Measurements from ENCODE around the gene FRY.
"Not testable (repeated sequence)": the region's sequence is repeated elsewhere in the genome, so short reads cannot be mapped to it uniquely, and the experiment has no call there.

The FRY gene

GRCh38 chr13:31996601-31997000 lies 35.0 kb upstream of the FRY start:
- no peaks in the 10 kb centered on the region for H3K9me3 ChIP-seq (ENCODE audit: low read depth, low read length)
- TF ChIP-seq POLR2AphosphoS5 (IDR thresholded peaks at IDR 0.05; ENCODE audit: borderline replicate concordance, low read depth, low read length) = no peak
- H3K36me3 ChIP-seq (ENCODE audit: insufficient read depth, low read length) = no peaks in the 10 kb centered on the region
- no peak overlapping the region for H3K27ac ChIP-seq
- DNase-seq (ENCODE audit: low read depth, low spot score) = no peak
- H3K9ac ChIP-seq (ENCODE audit: insufficient read length) = no peak overlapping the region
- H3K4me3 ChIP-seq = no peak overlapping the region

DNA sequence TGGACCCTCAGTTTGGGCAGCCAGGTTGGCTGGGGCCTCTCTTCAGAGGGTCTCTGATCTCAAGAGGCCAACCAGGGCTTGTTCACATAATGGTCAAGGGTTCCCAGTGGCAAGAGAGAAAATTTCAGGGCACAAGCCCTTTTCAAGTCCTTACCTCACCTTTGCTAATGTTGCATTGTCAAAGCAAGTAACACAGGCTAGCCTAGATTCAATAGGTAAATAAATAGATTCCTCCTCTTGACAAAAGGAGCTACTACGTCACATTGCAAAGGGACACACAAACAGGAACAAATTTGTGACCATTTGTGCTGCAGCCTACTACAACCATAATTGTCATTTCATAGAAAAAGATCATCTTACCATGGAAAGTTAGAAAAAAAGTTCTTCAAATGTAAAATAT lies 33.9 kb upstream of the FRY start:
- H3K4me3 ChIP-seq = no peak overlapping the region

GRCh38 chr13:31998131-31998530 lies 33.4 kb upstream of the FRY start:
- TF ChIP-seq POLR2AphosphoS5 (IDR thresholded peaks at IDR 0.05; ENCODE audit: borderline replicate concordance, low read depth, low read length) (no peak), EZH2 (IDR thresholded peaks at IDR 0.05) (no peak), FOXP2 (optimal IDR thresholded peaks at IDR 0.05; ENCODE audit: control extremely low read depth, extremely low read length, insufficient read depth) (no peak)
- no peak overlapping the region for H3K9ac ChIP-seq (ENCODE audit: insufficient read length)
- no peak for DNase-seq (ENCODE audit: low read depth, low spot score)
- H3K4me3 ChIP-seq = no peak overlapping the region
- H3K36me3 ChIP-seq (ENCODE audit: insufficient read depth, low read length) = no peaks in the 10 kb centered on the region
- H3K27ac ChIP-seq = no peak overlapping the region
- H3K9me3 ChIP-seq (ENCODE audit: low read depth, low read length) = no peaks in the 10 kb centered on the region

More for the DNA sequence above, 33.9 kb upstream of the FRY start:
- no peak overlapping the region for H3K9ac ChIP-seq (ENCODE audit: insufficient read length)
- TF ChIP-seq EZH2 (IDR thresholded peaks at IDR 0.05) (no peak), FOXP2 (optimal IDR thresholded peaks at IDR 0.05; ENCODE audit: control extremely low read depth, extremely low read length, insufficient read depth) (no peak), POLR2AphosphoS5 (IDR thresholded peaks at IDR 0.05; ENCODE audit: borderline replicate concordance, low read depth, low read length) (no peak)
- no peak for DNase-seq (ENCODE audit: low read depth, low spot score)
- H3K9me3 ChIP-seq (ENCODE audit: low read depth, low read length) = no peaks in the 10 kb centered on the region
- H3K27ac ChIP-seq = no peak overlapping the region
- no peaks in the 10 kb centered on the region for H3K36me3 ChIP-seq (ENCODE audit: insufficient read depth, low read length)

- not testable (repeated sequence) for H3K27ac ChIP-seq; H3K4me3 ChIP-seq; H3K36me3 ChIP-seq (ENCODE audit: insufficient read depth, low read length); H3K9ac ChIP-seq (ENCODE audit: insufficient read length); H3K9me3 ChIP-seq (ENCODE audit: low read depth, low read length); DNase-seq (ENCODE audit: low read depth, low spot score)
Observed at GRCh38 chr13:32000754-32001153, 30.8 kb upstream of the FRY start.

- H3K9ac ChIP-seq (ENCODE audit: insufficient read length) = no peak overlapping the region
- no peaks in the 10 kb centered on the region for H3K36me3 ChIP-seq (ENCODE audit: insufficient read depth, low read length)
- no peak overlapping the region for H3K4me3 ChIP-seq
- no peaks in the 10 kb centered on the region for H3K9me3 ChIP-seq (ENCODE audit: low read depth, low read length)
- no peak for DNase-seq (ENCODE audit: low read depth, low spot score)
- no peak for TF ChIP-seq FOXP2 (optimal IDR thresholded peaks at IDR 0.05; ENCODE audit: control extremely low read depth, extremely low read length, insufficient read depth)
- no peak for TF ChIP-seq EZH2 (IDR thresholded peaks at IDR 0.05)
- H3K27ac ChIP-seq = no peak overlapping the region
Observed at GRCh38 chr13:32001154-32001768, 30.3 kb upstream of the FRY start.

- Histone ChIP-seq H3K9ac (ENCODE audit: insufficient read length) (no peak overlapping the region), H3K4me3 (no peak overlapping the region), H3K9me3 (ENCODE audit: low read depth, low read length) (no peaks in the 10 kb centered on the region), H3K27ac (no peak overlapping the region), H3K36me3 (ENCODE audit: insufficient read depth, low read length) (no peaks in the 10 kb centered on the region)
- DNase-seq (ENCODE audit: low read depth, low spot score) = no peak
- TF ChIP-seq FOXP2 (optimal IDR thresholded peaks at IDR 0.05; ENCODE audit: control extremely low read depth, extremely low read length, insufficient read depth) (no peak), EZH2 (IDR thresholded peaks at IDR 0.05) (no peak), POLR2AphosphoS5 (IDR thresholded peaks at IDR 0.05; ENCODE audit: borderline replicate concordance, low read depth, low read length) (no peak)
Observed at GRCh38 chr13:32001769-32002168, 29.8 kb upstream of the FRY start.

- Histone ChIP-seq H3K36me3 (ENCODE audit: insufficient read depth, low read length) (no peaks in the 10 kb centered on the region), H3K27ac (no peak overlapping the region), H3K9me3 (ENCODE audit: low read depth, low read length) (no peaks in the 10 kb centered on the region), H3K9ac (ENCODE audit: insufficient read length) (no peak overlapping the region), H3K4me3 (no peak overlapping the region)
- no peak for DNase-seq (ENCODE audit: low read depth, low spot score)
- TF ChIP-seq FOXP2 (optimal IDR thresholded peaks at IDR 0.05; ENCODE audit: control extremely low read depth, extremely low read length, insufficient read depth) = no peak
- no peak for TF ChIP-seq POLR2AphosphoS5 (IDR thresholded peaks at IDR 0.05; ENCODE audit: borderline replicate concordance, low read depth, low read length)
- no peak for TF ChIP-seq EZH2 (IDR thresholded peaks at IDR 0.05)
Observed at GRCh38 chr13:32002873-32003272, 28.7 kb upstream of the FRY start.

GRCh38 chr13:32007494-32007893 lies 24.1 kb upstream of the FRY start:
- no peak for DNase-seq (ENCODE audit: low read depth, low spot score)
- H3K36me3 ChIP-seq (ENCODE audit: insufficient read depth, low read length) = no peaks in the 10 kb centered on the region

DNA sequence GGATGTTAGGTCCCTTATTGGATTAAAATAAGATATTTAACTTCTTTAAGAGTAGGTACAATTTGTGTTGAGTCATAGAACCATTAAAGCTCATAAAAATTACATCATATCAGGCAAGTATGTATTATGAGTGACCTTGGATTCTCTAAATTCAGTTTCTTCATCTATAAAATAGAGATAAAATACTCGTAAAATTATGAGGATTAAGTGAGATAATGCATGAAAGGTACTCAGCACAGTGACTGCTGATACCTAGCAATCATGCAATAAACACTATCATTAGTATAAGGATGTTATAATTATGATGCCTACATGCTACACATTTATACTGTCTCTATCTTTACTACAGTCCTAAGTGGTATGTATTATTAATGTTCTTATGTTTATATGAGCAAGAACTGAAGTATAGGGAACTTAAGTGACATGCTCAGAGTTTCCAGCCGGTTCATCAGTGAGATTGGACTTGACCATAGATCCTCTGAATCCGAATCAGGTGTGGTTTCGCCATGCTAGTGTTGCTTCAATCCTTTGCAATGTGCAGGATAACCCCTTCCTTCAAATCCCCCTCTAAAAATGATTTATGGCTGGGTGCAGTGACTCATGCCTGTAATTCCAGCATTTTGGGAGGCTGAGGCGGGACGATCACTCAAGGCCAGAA lies 22.9 kb upstream of the FRY start:
- TF ChIP-seq FOXP2 (optimal IDR thresholded peaks at IDR 0.05; ENCODE audit: control extremely low read depth, extremely low read length, insufficient read depth) = no peak
- TF ChIP-seq EZH2 (IDR thresholded peaks at IDR 0.05) = no peak
- TF ChIP-seq POLR2AphosphoS5 (IDR thresholded peaks at IDR 0.05; ENCODE audit: borderline replicate concordance, low read depth, low read length) = no peak
- H3K9me3 ChIP-seq (ENCODE audit: low read depth, low read length) = no peaks in the 10 kb centered on the region
- H3K4me3 ChIP-seq = no peak overlapping the region
- H3K27ac ChIP-seq = no peak overlapping the region
- no peak for DNase-seq (ENCODE audit: low read depth, low spot score)
- H3K9ac ChIP-seq (ENCODE audit: insufficient read length) = no peak overlapping the region
- H3K36me3 ChIP-seq (ENCODE audit: insufficient read depth, low read length) = no peaks in the 10 kb centered on the region

More at GRCh38 chr13:32007494-32007893, 24.1 kb upstream of the FRY start:
- no peak overlapping the region for H3K9ac ChIP-seq (ENCODE audit: insufficient read length)
- H3K9me3 ChIP-seq (ENCODE audit: low read depth, low read length) = no peaks in the 10 kb centered on the region
- TF ChIP-seq FOXP2 (optimal IDR thresholded peaks at IDR 0.05; ENCODE audit: control extremely low read depth, extremely low read length, insufficient read depth) (no peak), POLR2AphosphoS5 (IDR thresholded peaks at IDR 0.05; ENCODE audit: borderline replicate concordance, low read depth, low read length) (no peak), EZH2 (IDR thresholded peaks at IDR 0.05) (no peak)
- H3K27ac ChIP-seq = no peak overlapping the region
- H3K4me3 ChIP-seq = no peak overlapping the region
